K562 (cell line): Measurements from ENCODE around the gene PRPH2. TPM values are rescaled to one million over a fixed set of nuclear protein-coding genes. Genes with fewer than 3 reads are reported as not detected.

Source experiments
- ADNP ChIP-seq: fragments of 200-800 bp; sonication (Bioruptor generic); IDR thresholded peaks from 2 replicates; pipeline ENCODE4 v1.6.1; 2016; ENCODE audit warnings: missing genetic modification characterization, missing compliant biosample characterization
- CEBPZ ChIP-seq: fragments of 150-350 bp; IDR thresholded peaks from 2 replicates; pipeline ENCODE4 v1.6.1; 2014; ENCODE audit warnings: low read depth, mild to moderate bottlenecking, low read length, borderline replicate concordance
- CTCF ChIP-seq, 3 experiments: IDR thresholded peaks in 2 of 3; conservative IDR thresholded peaks in 1 of 3; 2 replicates each; pipeline ENCODE4 v1.5.1; 2011 to 2012; ENCODE audit warnings: low read length in 3 of 3, mild to moderate bottlenecking in 3 of 3, control low read depth in 2 of 3, improper control_type of control experiment in 1 of 3, inconsistent platforms in 1 of 3, low read depth in 1 of 3, mixed read lengths in 1 of 3, moderate library complexity in 1 of 3; ENCODE audit not compliant: insufficient read depth in 2 of 3
- HDAC1 ChIP-seq, 2 experiments: fragments of 450-650 bp; IDR thresholded peaks; 2 replicates each; pipeline ENCODE4 v1.6.1; 2016 to 2017; ENCODE audit warnings: inconsistent platforms in 1 of 2, mild to moderate bottlenecking in 1 of 2, moderate library complexity in 1 of 2
- HINFP ChIP-seq: fragments of 450-650 bp; conservative IDR thresholded peaks from 2 replicates; pipeline ENCODE4 v1.6.1; 2016; ENCODE audit warnings: missing genetic modification characterization, low read depth, mild to moderate bottlenecking, control low read depth, missing compliant biosample characterization
- KLF16 ChIP-seq: IDR thresholded peaks from 2 replicates; pipeline ENCODE4 v1.6.1; 2016; ENCODE audit warnings: antibody characterized with exemption
- NR1H2 ChIP-seq: sonication (generic); formaldehyde crosslinking; IDR thresholded peaks from 2 replicates; pipeline ENCODE4 v1.4.0; 2020; ENCODE audit warnings: mild to moderate bottlenecking, missing genetic modification reagents
- POLR2G ChIP-seq: fragments of 200-400 bp; formaldehyde crosslinking; IDR thresholded peaks from 2 replicates; pipeline ENCODE4 v1.6.1; 2017; ENCODE audit warnings: low read depth, mild to moderate bottlenecking, antibody characterized with exemption, low read length, moderate library complexity
- SMAD3 ChIP-seq: fragments of 450-650 bp; formaldehyde crosslinking; conservative IDR thresholded peaks from 2 replicates; pipeline ENCODE4 v1.4.0; 2020; ENCODE audit warnings: mild to moderate bottlenecking
- SMARCA4 ChIP-seq: fragments of 450-650 bp; IDR thresholded peaks from 2 replicates; pipeline ENCODE4 v1.6.1; 2016
- SNIP1 ChIP-seq: fragments of 450-650 bp; IDR thresholded peaks from 2 replicates; pipeline ENCODE4 v1.7.1; 2017; ENCODE audit warnings: low read depth, mild to moderate bottlenecking
- STAT5A ChIP-seq: IDR thresholded peaks from 2 replicates; pipeline ENCODE4 v1.6.1; 2012; ENCODE audit warnings: low read length, inconsistent platforms, borderline replicate concordance
- TEAD1 ChIP-seq, 2 experiments: fragments of 450-650 bp in 1 of 2; sonication (generic) in 1 of 2; formaldehyde crosslinking; IDR thresholded peaks; 2 replicates each; pipeline versions ENCODE4 v1.4.0 to v1.8.0; 2020 to 2022; ENCODE audit warnings: mild to moderate bottlenecking in 2 of 2, missing genetic modification reagents in 1 of 2
- ZFP30 ChIP-seq: fragments of 250-450 bp; sonication (Bioruptor Pico); IDR thresholded peaks from 2 replicates; pipeline ENCODE4 v1.8.0; 2022; ENCODE audit warnings: moderate library complexity, mild to moderate bottlenecking, inconsistent platforms, borderline replicate concordance
- ZNF274 ChIP-seq: IDR thresholded peaks from 2 replicates; pipeline ENCODE4 v1.6.1; 2011; ENCODE audit warnings: low read depth, mild to moderate bottlenecking, low read length, moderate library complexity, borderline replicate concordance
- ZNF324 ChIP-seq: fragments of 250-450 bp; sonication (Bioruptor Pico); IDR thresholded peaks from 2 replicates; pipeline ENCODE4 v1.4.0; 2020; ENCODE audit warnings: mild to moderate bottlenecking
- ZNF408 ChIP-seq: fragments of 250-450 bp; sonication (Bioruptor Pico); IDR thresholded peaks from 2 replicates; pipeline ENCODE4 v1.4.0; 2020; ENCODE audit warnings: low read depth, mild to moderate bottlenecking, moderate library complexity
- ZNF449 ChIP-seq: fragments of 250-450 bp; sonication (Bioruptor Pico); IDR thresholded peaks from 2 replicates; pipeline ENCODE4 v1.8.0; 2022; ENCODE audit warnings: moderate library complexity, mild to moderate bottlenecking, inconsistent platforms
- ZNF583 ChIP-seq: fragments of 250-450 bp; sonication (Bioruptor Pico); IDR thresholded peaks from 2 replicates; pipeline ENCODE4 v1.4.0; 2020
- polyA plus RNA-seq, 8 experiments: library from polyadenylated mRNA; depleted of rRNA in 4 of 8; stranded (reverse) in 5 of 8; unstranded in 3 of 8; fragments of >200 nt; fragmentation: Nextera tagmentation in 2 of 8; fragmentation: Illumina TruSeq in 1 of 8; extraction: Ambion mirVana in 2 of 8; extraction: Trizol in 1 of 8; gene quantifications; 2 replicates each; pipeline versions ENCODE4 v1.2.1 to v1.2.3, GENCODE V29; 2011 to 2014; ENCODE audit warnings: inconsistent platforms in 1 of 8, missing spikeins in 1 of 8
- total RNA-seq, 7 experiments: library from RNA; depleted of rRNA in 6 of 7; stranded (reverse); fragments of >200 nt in 6 of 7; fragmentation: Illumina TruSeq in 2 of 7; extraction: Trizol in 2 of 7; gene quantifications; 2 replicates each; pipeline versions ENCODE4 v1.2.1 to v1.2.3, GENCODE V29; 2011 to 2021; ENCODE audit warnings: low replicate concordance in 1 of 7

Gene PRPH2
- total and polyA plus RNA-seq, 9 of the 15 experiments (the other 6 are each of a cell fraction or from before 2014, with no cell fraction given), result 0.03 to 0.11 (median 0.03) TPM; not detected in 5

GRCh38 chr6:42661540-42662153 is 60.8 kb downstream of the PRPH2 start (continued):
- no peak for TF ChIP-seq CEBPZ
- TF ChIP-seq ZNF274, result no peak
- no peak for TF ChIP-seq ZFP30
- TF ChIP-seq HDAC1 (IDR thresholded peaks at IDR 0.05), result no peak
- TF ChIP-seq NR1H2 (CRISPR knock-in tag), result no peak
- TF ChIP-seq ADNP (tag), result no peak
- peak; percentile 23; the same call in 1 of the 2 replicates for TF ChIP-seq KLF16
- no peak for TF ChIP-seq ZNF583 (CRISPR knock-in tag)
- no peak for TF ChIP-seq SNIP1
- TF ChIP-seq STAT5A, result no peak
- TF ChIP-seq ZNF449 (CRISPR knock-in tag), result no peak
- TF ChIP-seq HINFP (tag), result no peak
- no peak for TF ChIP-seq SMAD3 (CRISPR knock-in tag)
- no peak for TF ChIP-seq ZNF408 (CRISPR knock-in tag)
- no peak for TF ChIP-seq ZNF324
- peak; percentile 80 to 94 (median 89) for TF ChIP-seq CTCF (IDR thresholded peaks at IDR 0.05 in 2 of 3, conservative IDR thresholded peaks at IDR 0.05 in 1 of 3; ENCODE audit: insufficient read depth in 2 of 3, low read depth in 1 of 3, low read length in 3 of 3)
- no peak for TF ChIP-seq POLR2G
- TF ChIP-seq SMARCA4, result no peak
- no peak for TF ChIP-seq TEAD1 (CRISPR knock-in tag; IDR thresholded peaks at IDR 0.05)
